ENCODE measurements around the gene SIN3A.

SIN3A gene

GRCh38 chr15:75455982-75456531, 4.6 kb upstream of the SIN3A start:
- no peaks in the 10 kb centered on the region for H3K9me3 ChIP-seq
- no peaks in the 10 kb centered on the region for H3K36me3 ChIP-seq
- TF ChIP-seq CTCF (IDR thresholded peaks at IDR 0.05) = no peak
- H3K27me3 ChIP-seq = no peaks in the 10 kb centered on the region
- H3K27ac ChIP-seq = peak overlapping the region; percentile 98
- peak overlapping the region; percentile 90 for H3K4me3 ChIP-seq (ENCODE audit: low read depth in 1 of 2, low read length in 1 of 2)
- peaks cover 32% of the 10 kb centered on the region in 2 experiments for H3K4me1 ChIP-seq (ENCODE audit: control insufficient read depth in 1 of 2, insufficient read depth in 1 of 2, low read depth in 1 of 2, low read length in 1 of 2)

GRCh38 chr15:75455424-75455981, 4.0 kb upstream of the SIN3A start:
- Histone ChIP-seq H3K27ac (peak overlapping the region; percentile 98), H3K27me3 (no peaks in the 10 kb centered on the region), H3K36me3 (no peaks in the 10 kb centered on the region), H3K4me1 (ENCODE audit: control insufficient read depth in 1 of 2, insufficient read depth in 1 of 2, low read depth in 1 of 2, low read length in 1 of 2) (peaks cover 33 to 35% of the 10 kb centered on the region in 2 experiments), H3K4me3 (ENCODE audit: low read depth in 1 of 2, low read length in 1 of 2) (peak overlapping the region; percentile 90), H3K9me3 (no peaks in the 10 kb centered on the region)
- peak; percentile 49 for TF ChIP-seq CTCF (IDR thresholded peaks at IDR 0.05)

- H3K36me3 ChIP-seq = no peaks in the 10 kb centered on the region
- peak overlapping the region; percentile 98 for H3K27ac ChIP-seq
- no peaks in the 10 kb centered on the region for H3K9me3 ChIP-seq
- no peak for TF ChIP-seq CTCF (IDR thresholded peaks at IDR 0.05)
- peak overlapping the region; percentile 90 for H3K4me3 ChIP-seq (ENCODE audit: low read depth in 1 of 2, low read length in 1 of 2)
- H3K27me3 ChIP-seq = no peaks in the 10 kb centered on the region
- H3K4me1 ChIP-seq (ENCODE audit: control insufficient read depth in 1 of 2, insufficient read depth in 1 of 2, low read depth in 1 of 2, low read length in 1 of 2) = peaks cover 41 to 43% of the 10 kb centered on the region in 2 experiments
Measured at GRCh38 chr15:75454471-75455378, 3.2 kb upstream of the SIN3A start.

- peaks cover 49 to 51% of the 10 kb centered on the region in 2 experiments for H3K4me1 ChIP-seq (ENCODE audit: control insufficient read depth in 1 of 2, insufficient read depth in 1 of 2, low read depth in 1 of 2, low read length in 1 of 2)
Measured at GRCh38 chr15:75453703-75454470, 2.4 kb upstream of the SIN3A start.

More at GRCh38 chr15:75453703-75454470, 2.4 kb upstream of the SIN3A start:
- no peaks in the 10 kb centered on the region for H3K9me3 ChIP-seq
- no peaks in the 10 kb centered on the region for H3K36me3 ChIP-seq
- peak overlapping the region; percentile 90 for H3K4me3 ChIP-seq (ENCODE audit: low read depth in 1 of 2, low read length in 1 of 2)
- H3K27me3 ChIP-seq = no peaks in the 10 kb centered on the region
- TF ChIP-seq CTCF (IDR thresholded peaks at IDR 0.05) = no peak
- peak overlapping the region; percentile 98 for H3K27ac ChIP-seq
